ELF-1 (cell line): ENCODE data around the gene SELENOT.
"Not testable (repeated sequence)": the region's sequence is repeated elsewhere in the genome, so short reads cannot be mapped to it uniquely, and the experiment has no call there.

ENCODE experiments used
- DNase-seq: peaks from one replicate; pipeline ENCODE4 v3.0.0-alpha.2; 2016; ENCODE audit warnings: low read depth, low spot score

Gene SELENOT

DNA sequence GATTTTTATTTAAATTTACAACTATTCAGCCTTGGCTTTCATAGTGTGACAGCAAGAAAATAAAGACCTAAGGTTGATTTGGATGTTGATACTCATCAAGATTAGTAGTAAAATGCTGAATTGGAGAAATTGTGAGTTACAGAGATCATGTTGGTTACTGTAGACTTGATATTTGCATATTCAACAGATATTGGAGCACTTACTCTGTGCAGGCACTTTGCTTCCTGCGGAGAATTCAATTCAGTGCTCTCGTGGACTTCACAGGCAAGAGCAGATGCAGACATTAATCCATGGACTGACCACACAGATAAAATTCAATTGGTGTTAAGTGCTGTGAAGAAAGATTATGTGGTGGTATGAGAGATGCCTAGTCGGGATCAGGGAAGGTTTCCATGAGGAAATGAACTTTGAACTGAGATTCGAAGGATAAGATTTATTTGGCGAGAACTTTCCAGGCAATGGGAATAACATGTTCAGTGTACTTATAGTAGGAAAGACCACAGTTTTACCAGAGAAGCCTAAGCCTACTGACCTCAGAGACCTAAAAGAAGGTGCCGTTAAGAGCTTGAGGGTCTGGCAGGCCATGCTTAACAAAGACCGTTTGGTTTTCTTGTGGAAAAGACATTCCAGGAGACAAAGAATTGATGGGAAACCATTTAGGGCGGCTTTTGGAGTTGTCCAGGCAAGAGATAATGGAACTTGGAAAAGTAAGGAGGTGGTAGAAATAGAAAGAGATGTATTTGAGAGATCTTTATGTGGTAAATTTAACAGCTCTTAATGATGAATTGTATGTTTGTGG lies 4.3 kb downstream of the SELENOT start:
- peak; percentile 45 for DNase-seq

GRCh38 chr3:150609988-150610387 lies 6.9 kb downstream of the SELENOT start:
- DNase-seq = no peak

GRCh38 chr3:150610785-150611184 lies 7.7 kb downstream of the SELENOT start:
- DNase-seq = no peak

DNA sequence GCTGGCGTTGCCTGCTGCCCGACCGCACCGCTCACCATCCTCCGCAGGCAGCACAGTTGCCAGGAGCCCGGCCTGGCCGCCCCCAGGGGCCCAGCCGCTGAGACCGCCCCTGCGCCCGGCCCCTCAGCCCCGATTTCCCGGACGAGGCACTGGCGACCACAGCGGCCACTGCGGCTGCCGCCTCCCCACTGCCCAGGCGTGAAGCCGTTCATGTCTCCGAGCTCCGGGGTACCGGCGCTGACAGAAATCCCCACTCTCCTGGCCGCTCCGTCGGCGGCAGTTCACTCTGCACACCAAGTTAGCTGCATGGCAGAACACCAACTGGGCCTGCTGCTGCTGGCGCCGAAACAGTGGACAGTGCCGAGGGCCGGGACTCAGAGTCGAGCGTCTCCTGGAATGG lies 8.5 kb downstream of the SELENOT start:
- no peak for DNase-seq

GRCh38 chr3:150612494-150612893 lies 9.4 kb downstream of the SELENOT start:
- DNase-seq = no peak

DNA sequence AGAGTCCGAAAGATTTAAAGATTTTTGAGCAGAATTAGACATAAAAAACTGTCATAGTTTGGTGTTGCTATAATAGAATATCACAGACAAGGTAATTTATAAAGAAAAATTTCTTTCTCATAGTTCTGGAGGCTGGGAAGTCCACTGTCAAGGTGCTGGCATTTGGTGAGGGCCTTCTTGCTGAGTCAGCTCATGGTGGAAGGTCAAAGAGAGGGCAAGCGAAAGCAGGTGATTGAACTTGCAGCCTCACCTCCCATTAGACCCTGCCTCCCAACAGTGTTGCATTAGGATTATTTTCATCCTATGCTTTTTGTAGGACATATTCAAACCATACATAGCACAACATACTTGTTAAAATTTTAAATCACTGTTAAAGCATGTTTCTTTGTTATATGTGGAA lies 9.9 kb downstream of the SELENOT start:
- DNase-seq = no peak

GRCh38 chr3:150613709-150614480 lies 10.8 kb downstream of the SELENOT start:
- no peak for DNase-seq

DNA sequence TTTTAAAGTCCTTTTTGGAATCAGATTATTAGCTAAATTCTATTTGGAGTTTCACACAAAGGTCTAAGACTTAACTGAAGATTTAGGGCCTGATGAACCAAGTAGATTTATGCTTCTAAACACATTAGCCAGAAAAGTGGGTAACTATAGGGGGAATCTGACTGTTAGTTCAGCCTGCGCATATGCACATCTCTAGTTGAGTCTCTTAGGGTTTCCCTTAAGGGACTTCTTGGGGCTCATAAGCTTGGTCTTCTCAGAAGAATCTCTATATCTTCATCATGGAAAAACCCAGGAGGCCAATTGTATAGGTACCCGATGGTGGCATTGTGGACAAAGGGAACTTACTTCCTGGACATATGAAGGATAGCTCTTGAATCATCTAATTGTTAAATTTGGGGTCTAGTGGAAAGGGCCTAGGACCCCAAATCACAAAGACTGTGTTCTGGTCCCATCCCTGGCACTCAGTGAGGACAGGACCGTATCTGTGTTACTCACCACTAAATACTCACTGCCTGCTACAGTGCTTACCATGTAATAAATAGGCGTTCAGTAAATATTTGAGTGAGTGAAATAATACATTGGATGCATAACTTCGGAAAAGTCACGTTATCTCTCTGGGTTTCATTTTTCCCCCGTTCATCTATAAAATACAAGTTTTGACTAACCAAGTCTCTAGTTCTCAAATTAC lies 17.0 kb downstream of the SELENOT start:
- DNase-seq = no peak

DNA sequence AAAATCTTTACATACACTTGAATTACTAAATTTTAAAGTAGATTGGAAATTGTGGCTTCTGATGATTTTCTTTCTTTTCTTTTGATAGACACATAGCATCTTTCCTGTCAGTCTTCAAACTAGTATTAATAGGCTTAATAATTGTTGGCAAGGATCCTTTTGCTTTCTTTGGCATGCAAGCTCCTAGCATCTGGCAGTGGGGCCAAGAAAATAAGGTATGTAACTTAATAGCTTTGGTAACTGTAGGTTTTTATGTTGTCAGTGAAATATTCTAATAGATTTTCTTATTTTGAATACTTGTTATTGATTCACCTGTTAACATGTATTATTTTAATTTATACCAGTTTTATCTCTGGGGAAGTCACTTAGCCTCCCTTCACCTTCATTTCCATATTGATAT lies 19.8 kb downstream of the SELENOT start:
- DNase-seq = not testable (repeated sequence)

DNA sequence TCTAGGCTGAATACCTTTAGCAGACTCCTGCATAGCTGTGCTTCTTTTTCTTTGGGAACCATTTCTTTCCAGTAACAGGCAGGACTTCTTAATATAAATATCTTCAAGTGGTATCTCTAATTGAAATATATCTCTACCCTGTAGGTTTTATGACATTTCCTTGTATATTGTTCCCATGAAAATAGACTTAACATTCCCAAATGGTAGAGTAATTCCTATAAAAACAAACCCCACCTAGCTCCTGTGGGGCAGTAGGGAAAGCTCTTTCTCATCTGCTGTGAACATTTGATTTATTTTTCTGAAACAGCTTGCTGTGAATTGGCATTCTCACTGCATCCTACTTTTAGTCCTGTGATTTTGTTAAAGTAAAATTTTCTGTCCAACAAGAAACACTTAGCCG lies 20.8 kb downstream of the SELENOT start:
- no peak for DNase-seq

- DNase-seq = no peak
These were observed 23.2 kb downstream of the SELENOT start for GRCh38 chr3:150626148-150626930.

- DNase-seq = no peak
These were observed 24.4 kb downstream of the SELENOT start for GRCh38 chr3:150627557-150627956.

DNA sequence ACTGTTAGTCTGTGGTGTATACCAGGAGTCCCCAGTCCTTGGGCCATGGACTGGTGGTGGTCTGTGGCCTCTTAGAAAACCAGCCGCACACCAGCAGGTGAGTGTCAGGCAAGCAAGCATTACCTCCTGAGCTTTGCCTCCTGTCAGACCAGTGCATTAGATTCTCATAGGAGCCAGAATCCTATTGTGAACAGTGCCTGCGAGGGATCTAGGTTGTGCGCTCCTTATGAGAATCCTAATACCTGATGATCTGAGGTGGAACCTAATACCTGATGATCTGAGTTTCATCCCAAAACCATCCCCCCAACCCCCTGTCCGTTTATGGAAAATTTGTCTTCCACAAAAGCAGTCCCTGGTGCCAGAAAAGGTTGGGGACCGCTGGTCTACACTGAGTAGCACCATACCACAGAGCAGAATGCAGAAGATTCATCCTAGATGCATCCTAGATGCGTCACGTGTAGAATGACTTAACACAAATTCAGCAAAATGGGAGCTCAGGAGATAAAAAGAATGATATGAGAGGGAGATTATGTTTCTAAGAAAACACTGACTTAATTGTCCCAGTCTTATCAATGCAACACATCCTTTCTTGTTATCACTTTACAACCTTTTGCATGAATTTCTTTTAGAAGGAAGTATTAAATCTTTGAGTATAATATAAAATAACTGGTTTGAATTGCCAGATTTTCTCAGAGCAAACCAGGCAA lies 28.5 kb downstream of the SELENOT start:
- DNase-seq = no peak

- DNase-seq = no peak
These were observed 32.0 kb downstream of the SELENOT start for GRCh38 chr3:150635076-150635475.

DNA sequence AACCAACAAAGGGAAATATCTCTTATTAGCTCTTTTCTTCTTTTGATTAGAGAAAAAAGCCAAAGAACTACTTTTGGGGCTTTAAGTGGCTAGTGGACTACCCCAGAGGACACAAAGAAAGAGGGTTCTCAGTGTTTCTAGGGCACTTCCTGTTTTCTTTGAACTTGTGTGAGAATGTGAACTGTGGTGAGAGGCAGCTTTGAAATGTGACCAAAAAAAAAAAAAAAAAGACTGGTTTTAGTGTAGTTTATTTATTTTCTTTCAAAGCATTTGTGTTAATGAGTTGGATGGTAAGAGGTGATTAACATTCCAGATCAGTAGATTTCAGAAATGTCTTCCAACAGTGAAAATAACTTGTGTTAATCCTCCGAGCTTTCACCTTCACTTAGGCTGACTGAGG lies 32.4 kb downstream of the SELENOT start:
- DNase-seq = no peak

DNA sequence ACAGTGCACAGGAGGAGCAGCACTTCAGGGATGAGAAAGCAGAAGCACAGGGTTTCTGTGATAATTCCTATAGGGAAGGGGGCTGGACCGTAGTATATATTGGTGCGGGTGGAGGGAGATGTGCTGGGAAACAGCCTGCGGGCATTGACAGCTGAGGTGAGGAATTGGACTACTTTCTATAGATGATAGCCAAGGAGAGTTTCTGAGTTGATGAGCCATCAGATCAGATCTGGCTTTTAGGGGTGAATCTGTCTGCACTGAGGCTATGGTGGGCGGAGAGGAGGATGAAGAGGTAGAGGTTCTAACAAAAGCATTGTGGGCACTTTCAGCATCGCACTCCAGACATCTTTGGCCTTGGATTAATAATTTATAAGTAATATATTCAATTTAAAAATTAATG lies 33.1 kb downstream of the SELENOT start:
- DNase-seq = no peak

- DNase-seq = no peak
These were observed 36.1 kb downstream of the SELENOT start for GRCh38 chr3:150639262-150639661.

- DNase-seq = no peak
These were observed 37.1 kb downstream of the SELENOT start for GRCh38 chr3:150640256-150640655.

- DNase-seq = no peak
These were observed 50.0 kb downstream of the SELENOT start for GRCh38 chr3:150653110-150653561.

DNA sequence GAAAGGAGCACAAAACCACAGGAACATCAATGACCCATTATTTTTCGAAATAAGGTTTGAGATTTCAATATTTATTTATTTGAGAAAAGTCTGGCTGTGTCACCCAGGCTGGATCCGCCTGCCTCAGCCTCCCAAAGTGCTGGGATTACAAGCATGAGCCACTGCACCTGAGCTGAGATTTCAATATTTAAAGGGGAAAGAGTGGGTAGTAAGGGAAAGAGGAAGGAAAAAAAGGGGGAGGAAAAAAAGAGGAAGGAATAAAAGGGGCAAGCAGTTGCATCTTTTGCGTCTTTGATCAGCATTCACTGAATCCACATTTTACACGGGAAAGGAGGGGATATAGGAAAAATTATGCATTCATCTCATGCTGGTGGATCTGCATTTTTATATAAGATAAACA lies 53.2 kb downstream of the SELENOT start:
- DNase-seq = no peak
